RWPE1 (cell line): Measurements from ENCODE around the gene HDAC4.

ENCODE experiments used
- CTCF ChIA-PET: fragments of 350-600 bp; sonication (Branson Sonifier 250); formaldehyde crosslinking; extraction: SDS; loops from one replicate; lab custom pipeline; 2021; lab: Yijun Ruan, JAX
- POLR2A ChIA-PET: fragments of 400-600 bp; formaldehyde crosslinking; extraction: SDS; loops from one replicate; lab custom pipeline; 2020; ENCODE audit warnings: antibody characterized with exemption; ENCODE audit not compliant: low non-redundant PET; lab: Yijun Ruan, JAX
- DNase-seq: peaks from one replicate; pipeline ENCODE4 v3.0.0; 2012; ENCODE audit warnings: low spot score
- H3K27ac ChIP-seq: fragments of 450-650 bp; 2 replicates; pipeline ENCODE4 v1.5.1; 2017
- CTCF ChIP-seq: fragments of 450-650 bp; conservative IDR thresholded peaks from 2 replicates; pipeline ENCODE4 v1.5.1; 2017; ENCODE audit warnings: low read depth, mild to moderate bottlenecking

HDAC4 gene

GRCh38 chr2:239047420-239047819 is 353.4 kb downstream of the HDAC4 start:
- DNase-seq = no peak
- H3K27ac ChIP-seq = no peak overlapping the region
- POLR2A ChIA-PET = no interaction called here
- no peak for TF ChIP-seq CTCF
- CTCF ChIA-PET = no interaction called here

- no peak overlapping the region for H3K27ac ChIP-seq
- CTCF ChIA-PET = no interaction called here
- no peak for DNase-seq
- POLR2A ChIA-PET = no interaction called here
- no peak for TF ChIP-seq CTCF
These were observed 354.0 kb downstream of the HDAC4 start for GRCh38 chr2:239046822-239047221.

GRCh38 chr2:239044336-239044735 is 356.5 kb downstream of the HDAC4 start:
- TF ChIP-seq CTCF = no peak
- ChIA-PET CTCF (no interaction called here), POLR2A (no interaction called here)
- no peak overlapping the region for H3K27ac ChIP-seq
- DNase-seq = no peak

- DNase-seq = no peak
- no peak for TF ChIP-seq CTCF
- ChIA-PET POLR2A (no interaction called here), CTCF (no interaction called here)
- no peak overlapping the region for H3K27ac ChIP-seq
These were observed 357.5 kb downstream of the HDAC4 start for GRCh38 chr2:239043326-239043725.

GRCh38 chr2:239042551-239043320 is 358.1 kb downstream of the HDAC4 start:
- no peak for TF ChIP-seq CTCF

GRCh38 chr2:239042046-239042445 is 358.8 kb downstream of the HDAC4 start:
- no peak for TF ChIP-seq CTCF
- ChIA-PET CTCF (no interaction called here), POLR2A (no interaction called here)
- H3K27ac ChIP-seq = no peak overlapping the region
- DNase-seq = no peak

More at GRCh38 chr2:239042551-239043320, 358.1 kb downstream of the HDAC4 start:
- CTCF ChIA-PET = no interaction called here
- POLR2A ChIA-PET = no interaction called here
- no peak for DNase-seq
- no peak overlapping the region for H3K27ac ChIP-seq
